HCT116 (cell line): ENCODE results near the gene GBX1.

Source experiments
- ELF1 ChIP-seq: IDR thresholded peaks from 2 replicates; pipeline ENCODE4 v1.6.1; 2012; ENCODE audit warnings: low read depth, borderline replicate concordance
- EZH2phosphoT487 ChIP-seq: fragments of 200-600 bp; IDR thresholded peaks from 2 replicates; pipeline ENCODE4 v1.6.1; 2018; ENCODE audit warnings: antibody characterized with exemption, borderline replicate concordance
- FOSL1 ChIP-seq: IDR thresholded peaks from 2 replicates; pipeline ENCODE4 v1.6.1; 2012; ENCODE audit warnings: low read depth
- POLR2A ChIP-seq: IDR thresholded peaks from 2 replicates; pipeline ENCODE4 v1.7.0; 2011; ENCODE audit warnings: borderline replicate concordance; ENCODE audit not compliant: insufficient read depth, insufficient read length; ENCODE audit errors: extremely low read depth
- POLR2AphosphoS5 ChIP-seq: IDR thresholded peaks from 2 replicates; pipeline ENCODE4 v1.6.1; 2011; ENCODE audit warnings: mild to moderate bottlenecking, low read depth, low read length, moderate library complexity
- RAD21 ChIP-seq: IDR thresholded peaks from 2 replicates; pipeline ENCODE4 v1.6.1; 2012; ENCODE audit warnings: low read depth, mild to moderate bottlenecking
- SP1 ChIP-seq: IDR thresholded peaks from 2 replicates; pipeline ENCODE4 v1.6.1; 2012; ENCODE audit warnings: low read depth
- TCF7L2 ChIP-seq: IDR thresholded peaks from 2 replicates; pipeline ENCODE4 v1.7.0; 2011; ENCODE audit warnings: borderline replicate concordance, inconsistent platforms; ENCODE audit not compliant: insufficient read depth, insufficient read length; ENCODE audit errors: extremely low read depth
- YY1 ChIP-seq: IDR thresholded peaks from 2 replicates; pipeline ENCODE4 v1.6.1; 2011; ENCODE audit warnings: low read length, low read depth, moderate library complexity, mild to moderate bottlenecking; ENCODE audit not compliant: insufficient replicate concordance; ENCODE audit errors: extremely low read depth
- TF ChIP-seq, protein P1 (sequence below), 3 experiments: fragments of 200-600 bp in 1 of 3; sonication (generic) in 1 of 3; IDR thresholded peaks in 2 of 3; conservative IDR thresholded peaks in 1 of 3; 2 replicates each; pipeline ENCODE4 v1.5.1; 2012 to 2017; ENCODE audit warnings: low read depth in 2 of 3, low read length in 2 of 3, antibody characterized with exemption in 1 of 3, borderline replicate concordance in 1 of 3, control low read depth in 1 of 3, mild to moderate bottlenecking in 1 of 3, mixed read lengths in 1 of 3, mixed run types in 1 of 3, moderate library complexity in 1 of 3; ENCODE audit not compliant: insufficient read depth in 1 of 3
- TF ChIP-seq, protein P2 (sequence below): IDR thresholded peaks from 2 replicates; pipeline ENCODE4 v1.6.1; 2011; ENCODE audit warnings: mild to moderate bottlenecking, low read length, moderate library complexity; ENCODE audit not compliant: insufficient replicate concordance; ENCODE audit errors: extremely low read depth
- TF ChIP-seq, protein P3 (sequence below): IDR thresholded peaks from 2 replicates; pipeline ENCODE4 v1.6.1; 2012; ENCODE audit warnings: low read depth
- TF ChIP-seq, protein P4 (sequence below): IDR thresholded peaks from 2 replicates; pipeline ENCODE4 v1.6.1; 2012

DNA sequence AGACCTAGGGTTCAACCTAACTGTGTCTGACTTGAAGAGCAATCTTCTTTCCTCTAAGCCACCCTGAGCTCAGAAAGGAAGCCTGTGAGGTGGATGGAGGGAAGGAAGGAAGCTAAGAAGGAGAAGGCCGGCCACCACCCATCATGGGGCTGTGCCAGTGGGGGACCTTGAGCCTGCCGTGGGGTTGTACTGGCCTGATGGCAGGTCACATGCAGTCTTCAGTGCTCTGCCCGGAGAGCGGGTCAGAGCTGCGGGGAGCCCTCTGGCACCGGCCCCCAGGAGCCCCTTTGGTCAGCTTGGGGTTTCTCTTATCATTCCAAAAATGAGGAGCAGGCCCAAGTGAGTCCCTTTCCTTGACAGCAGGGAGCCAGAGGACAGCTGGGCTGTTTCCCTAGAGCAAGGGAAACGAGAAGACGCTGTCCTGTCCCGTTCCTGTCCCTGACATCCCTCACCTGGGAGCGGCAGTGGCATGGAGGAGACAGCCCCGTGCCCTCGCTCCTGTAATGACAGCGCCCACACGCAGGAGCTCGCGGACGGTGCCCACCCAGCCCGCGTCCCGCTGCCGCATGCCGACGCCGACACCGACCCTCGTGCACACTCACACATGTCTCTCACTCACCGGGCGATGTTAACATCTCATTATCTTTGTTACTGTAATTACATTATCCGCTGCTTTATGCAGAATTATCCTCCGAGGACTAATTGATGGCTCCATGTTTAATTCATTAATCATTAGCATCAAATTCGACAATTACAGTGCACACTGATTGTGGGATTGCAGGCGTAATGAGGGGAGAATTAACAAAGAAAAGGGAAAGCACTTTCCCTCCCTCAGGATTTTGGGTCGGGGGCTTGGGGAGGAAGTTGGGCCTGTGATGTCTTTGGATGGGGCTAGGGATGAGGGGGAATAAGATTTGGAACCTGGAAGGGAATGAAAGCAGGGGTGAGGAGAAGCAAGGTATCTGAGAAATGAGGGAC is 31.3 kb downstream of the GBX1 start:
- TF ChIP-seq, protein P1, sequence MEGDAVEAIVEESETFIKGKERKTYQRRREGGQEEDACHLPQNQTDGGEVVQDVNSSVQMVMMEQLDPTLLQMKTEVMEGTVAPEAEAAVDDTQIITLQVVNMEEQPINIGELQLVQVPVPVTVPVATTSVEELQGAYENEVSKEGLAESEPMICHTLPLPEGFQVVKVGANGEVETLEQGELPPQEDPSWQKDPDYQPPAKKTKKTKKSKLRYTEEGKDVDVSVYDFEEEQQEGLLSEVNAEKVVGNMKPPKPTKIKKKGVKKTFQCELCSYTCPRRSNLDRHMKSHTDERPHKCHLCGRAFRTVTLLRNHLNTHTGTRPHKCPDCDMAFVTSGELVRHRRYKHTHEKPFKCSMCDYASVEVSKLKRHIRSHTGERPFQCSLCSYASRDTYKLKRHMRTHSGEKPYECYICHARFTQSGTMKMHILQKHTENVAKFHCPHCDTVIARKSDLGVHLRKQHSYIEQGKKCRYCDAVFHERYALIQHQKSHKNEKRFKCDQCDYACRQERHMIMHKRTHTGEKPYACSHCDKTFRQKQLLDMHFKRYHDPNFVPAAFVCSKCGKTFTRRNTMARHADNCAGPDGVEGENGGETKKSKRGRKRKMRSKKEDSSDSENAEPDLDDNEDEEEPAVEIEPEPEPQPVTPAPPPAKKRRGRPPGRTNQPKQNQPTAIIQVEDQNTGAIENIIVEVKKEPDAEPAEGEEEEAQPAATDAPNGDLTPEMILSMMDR (IDR thresholded peaks at IDR 0.05 in 2 of 3, conservative IDR thresholded peaks at IDR 0.05 in 1 of 3; ENCODE audit: borderline replicate concordance in 1 of 3, insufficient read depth in 1 of 3, low read depth in 2 of 3, low read length in 2 of 3): no peak
- TF ChIP-seq EZH2phosphoT487 (no peak), SP1 (no peak), TCF7L2 (no peak), POLR2A (no peak), POLR2AphosphoS5 (no peak), ELF1 (no peak), YY1 (no peak), FOSL1 (no peak), RAD21 (no peak)
- TF ChIP-seq, protein P2, sequence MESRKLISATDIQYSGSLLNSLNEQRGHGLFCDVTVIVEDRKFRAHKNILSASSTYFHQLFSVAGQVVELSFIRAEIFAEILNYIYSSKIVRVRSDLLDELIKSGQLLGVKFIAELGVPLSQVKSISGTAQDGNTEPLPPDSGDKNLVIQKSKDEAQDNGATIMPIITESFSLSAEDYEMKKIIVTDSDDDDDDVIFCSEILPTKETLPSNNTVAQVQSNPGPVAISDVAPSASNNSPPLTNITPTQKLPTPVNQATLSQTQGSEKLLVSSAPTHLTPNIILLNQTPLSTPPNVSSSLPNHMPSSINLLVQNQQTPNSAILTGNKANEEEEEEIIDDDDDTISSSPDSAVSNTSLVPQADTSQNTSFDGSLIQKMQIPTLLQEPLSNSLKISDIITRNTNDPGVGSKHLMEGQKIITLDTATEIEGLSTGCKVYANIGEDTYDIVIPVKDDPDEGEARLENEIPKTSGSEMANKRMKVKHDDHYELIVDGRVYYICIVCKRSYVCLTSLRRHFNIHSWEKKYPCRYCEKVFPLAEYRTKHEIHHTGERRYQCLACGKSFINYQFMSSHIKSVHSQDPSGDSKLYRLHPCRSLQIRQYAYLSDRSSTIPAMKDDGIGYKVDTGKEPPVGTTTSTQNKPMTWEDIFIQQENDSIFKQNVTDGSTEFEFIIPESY: no peak
- TF ChIP-seq, protein P3, sequence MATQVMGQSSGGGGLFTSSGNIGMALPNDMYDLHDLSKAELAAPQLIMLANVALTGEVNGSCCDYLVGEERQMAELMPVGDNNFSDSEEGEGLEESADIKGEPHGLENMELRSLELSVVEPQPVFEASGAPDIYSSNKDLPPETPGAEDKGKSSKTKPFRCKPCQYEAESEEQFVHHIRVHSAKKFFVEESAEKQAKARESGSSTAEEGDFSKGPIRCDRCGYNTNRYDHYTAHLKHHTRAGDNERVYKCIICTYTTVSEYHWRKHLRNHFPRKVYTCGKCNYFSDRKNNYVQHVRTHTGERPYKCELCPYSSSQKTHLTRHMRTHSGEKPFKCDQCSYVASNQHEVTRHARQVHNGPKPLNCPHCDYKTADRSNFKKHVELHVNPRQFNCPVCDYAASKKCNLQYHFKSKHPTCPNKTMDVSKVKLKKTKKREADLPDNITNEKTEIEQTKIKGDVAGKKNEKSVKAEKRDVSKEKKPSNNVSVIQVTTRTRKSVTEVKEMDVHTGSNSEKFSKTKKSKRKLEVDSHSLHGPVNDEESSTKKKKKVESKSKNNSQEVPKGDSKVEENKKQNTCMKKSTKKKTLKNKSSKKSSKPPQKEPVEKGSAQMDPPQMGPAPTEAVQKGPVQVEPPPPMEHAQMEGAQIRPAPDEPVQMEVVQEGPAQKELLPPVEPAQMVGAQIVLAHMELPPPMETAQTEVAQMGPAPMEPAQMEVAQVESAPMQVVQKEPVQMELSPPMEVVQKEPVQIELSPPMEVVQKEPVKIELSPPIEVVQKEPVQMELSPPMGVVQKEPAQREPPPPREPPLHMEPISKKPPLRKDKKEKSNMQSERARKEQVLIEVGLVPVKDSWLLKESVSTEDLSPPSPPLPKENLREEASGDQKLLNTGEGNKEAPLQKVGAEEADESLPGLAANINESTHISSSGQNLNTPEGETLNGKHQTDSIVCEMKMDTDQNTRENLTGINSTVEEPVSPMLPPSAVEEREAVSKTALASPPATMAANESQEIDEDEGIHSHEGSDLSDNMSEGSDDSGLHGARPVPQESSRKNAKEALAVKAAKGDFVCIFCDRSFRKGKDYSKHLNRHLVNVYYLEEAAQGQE: no peak
- TF ChIP-seq, protein P4, sequence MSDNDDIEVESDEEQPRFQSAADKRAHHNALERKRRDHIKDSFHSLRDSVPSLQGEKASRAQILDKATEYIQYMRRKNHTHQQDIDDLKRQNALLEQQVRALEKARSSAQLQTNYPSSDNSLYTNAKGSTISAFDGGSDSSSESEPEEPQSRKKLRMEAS: no peak
